ENCODE results near the gene NUBP1. TPM values are rescaled to one million over a fixed set of nuclear protein-coding genes. Genes with fewer than 3 reads are reported as not detected.
"Not testable (repeated sequence)": the region's sequence is repeated elsewhere in the genome, so short reads cannot be mapped to it uniquely, and the experiment has no call there.

NUBP1 gene
- 21.6 TPM for total RNA-seq

GRCh38 chr16:10743610-10744369, at the start of gene NUBP1:
NUBP1 (plus strand) TSS chr16:10743842; CDS start chr16:10743864, 22 bp downstream.
- ATAC-seq (peak; percentile 98), DNase-seq (ENCODE audit: low spot score) (peak; percentile 100)
- intact Hi-C loops (cut with DNase I): no loop called here

GRCh38 chr16:10693889-10694288, 49.8 kb upstream of the NUBP1 start:
- ATAC-seq: no peak
- no peak for DNase-seq (ENCODE audit: low spot score)
- intact Hi-C loops (cut with DNase I): no loop called here

DNA sequence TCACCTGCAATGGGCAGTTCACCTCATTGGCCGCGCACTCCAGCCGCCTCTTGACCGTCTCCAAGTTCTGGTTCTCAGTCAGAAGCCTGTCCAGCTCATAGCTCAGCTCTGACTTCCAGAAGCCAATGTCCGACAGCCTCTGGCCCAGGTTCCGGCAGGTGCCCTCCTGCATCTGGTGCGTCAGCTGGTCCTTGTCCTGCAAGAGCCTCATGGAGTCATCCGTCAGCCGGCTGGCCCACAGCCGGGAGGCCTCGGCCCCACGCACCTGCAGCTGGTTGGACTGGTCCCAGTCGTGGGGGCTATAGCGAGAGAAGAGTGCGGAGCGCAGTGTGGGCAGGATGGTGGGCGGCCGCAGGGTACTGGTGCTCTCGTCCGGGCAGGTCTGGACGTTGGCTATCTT, 49.3 kb upstream of the NUBP1 start:
- intact Hi-C loops (cut with DNase I): no loop called here
- no peak for ATAC-seq
- DNase-seq (ENCODE audit: low spot score): no peak

DNA sequence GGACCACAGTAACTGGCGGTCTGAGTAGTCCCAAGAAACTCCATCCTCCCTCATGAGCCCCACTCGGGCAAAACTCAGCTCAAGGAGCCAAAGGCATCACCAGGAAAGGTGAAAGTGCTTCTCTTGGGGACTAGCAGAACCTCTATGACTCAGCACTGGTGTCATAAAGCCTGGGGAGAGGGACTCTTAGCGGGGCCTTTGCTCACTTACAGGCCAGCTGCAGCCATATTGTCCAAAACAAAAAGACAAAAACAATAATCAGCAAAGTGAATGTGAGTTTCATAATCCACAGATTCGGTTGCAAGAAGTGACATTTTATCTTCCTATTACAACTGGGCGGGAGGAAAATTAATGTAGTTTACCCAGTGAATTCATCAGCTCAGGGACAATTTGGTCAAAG, 48.8 kb upstream of the NUBP1 start, which contains the start of gene TEKT5:
TSS of gene TEKT5 (minus strand) at position 101 of the 400 bp plus-strand sequence. CDS start at position 44, 57 bp downstream.
- intact Hi-C loops (cut with DNase I): no loop called here
- ATAC-seq: no peak
- no peak for DNase-seq (ENCODE audit: low spot score)

DNA sequence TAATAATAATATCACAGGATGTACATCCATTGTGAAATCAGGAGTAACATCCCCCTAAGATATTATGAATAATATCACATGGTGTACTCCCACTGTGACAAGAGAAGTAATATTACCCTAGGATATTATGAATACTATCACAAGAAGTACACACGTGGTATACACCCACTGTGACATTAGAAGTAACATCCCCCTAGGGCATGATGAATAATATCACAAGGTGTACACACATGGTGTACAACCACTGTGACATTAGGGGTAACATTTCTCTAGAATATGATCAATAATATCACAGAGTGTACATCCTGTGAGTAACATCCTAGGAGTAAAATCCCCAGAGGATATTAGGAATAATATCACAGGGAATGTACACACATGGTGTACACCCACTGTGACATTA, 43.9 kb upstream of the NUBP1 start:
- no peak for ATAC-seq
- no peak for DNase-seq (ENCODE audit: low spot score)
- intact Hi-C loops (cut with DNase I): no loop called here

DNA sequence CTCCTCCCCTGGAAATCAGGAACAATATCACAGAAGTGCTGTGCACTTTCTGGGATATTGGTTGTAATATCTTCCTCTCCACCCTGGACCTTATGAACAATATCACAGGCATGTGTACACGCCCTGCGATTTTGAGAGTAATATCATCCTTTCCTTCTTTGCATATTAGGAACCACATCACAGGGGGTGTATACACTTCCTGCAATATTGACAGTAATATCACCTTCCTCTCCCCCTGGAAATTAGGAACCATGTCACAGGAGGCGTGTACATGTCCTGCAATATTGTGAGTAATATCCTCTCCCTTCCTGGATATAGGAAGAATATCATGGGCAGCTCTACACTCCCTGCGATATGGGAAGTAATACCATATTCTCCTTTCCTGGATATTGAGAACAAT, 34.7 kb upstream of the NUBP1 start:
- no peak for ATAC-seq
- intact Hi-C loops (cut with DNase I): no loop called here
- DNase-seq (ENCODE audit: low spot score): no peak

DNA sequence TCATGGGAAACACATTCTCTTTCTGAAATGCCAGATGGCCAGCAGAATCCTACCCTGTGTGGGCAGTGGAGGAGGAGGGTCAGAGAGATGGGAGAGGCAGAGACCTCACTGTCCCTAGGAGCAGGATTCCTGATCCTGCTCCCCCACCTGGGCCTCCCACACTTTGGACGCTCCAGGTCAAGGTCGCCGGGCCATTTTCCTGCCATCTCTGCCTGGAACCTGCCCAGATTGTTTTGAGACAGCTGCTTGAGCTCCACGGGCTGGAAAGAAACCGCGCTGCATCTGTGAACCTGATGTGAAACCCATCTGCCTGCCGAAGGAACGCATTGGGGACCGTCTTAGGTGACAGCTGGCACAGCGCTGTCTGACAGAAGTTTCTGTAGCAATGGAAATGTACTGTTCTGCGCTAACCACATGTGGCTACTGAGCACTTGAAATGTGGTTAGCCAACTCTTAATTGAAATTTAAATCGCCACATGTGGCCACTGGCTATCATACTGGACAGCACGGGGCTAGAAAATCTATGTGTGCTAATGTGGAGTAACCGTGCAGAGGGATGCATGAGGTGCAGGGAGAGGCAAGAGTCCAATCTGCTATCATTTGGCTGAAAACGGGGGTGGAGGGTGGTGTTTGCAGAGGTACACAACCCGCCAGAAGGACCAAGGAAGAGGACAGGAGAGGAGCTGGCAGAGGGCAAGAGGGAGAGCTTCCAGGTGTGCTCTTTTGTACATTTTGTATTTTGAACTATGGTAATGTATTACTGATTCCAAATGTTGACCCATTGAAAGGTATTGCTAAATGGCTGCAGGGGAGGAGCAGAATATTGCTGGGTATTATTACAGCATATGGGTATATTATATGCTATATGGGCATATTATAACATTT, 15.4 kb upstream of the NUBP1 start:
- intact Hi-C loops (cut with DNase I): no loop called here
- ATAC-seq: no peak
- DNase-seq (ENCODE audit: low spot score): no peak

- no peak for ATAC-seq
- intact Hi-C loops (cut with DNase I): no loop called here
Observed at GRCh38 chr16:10729104-10730048, 14.3 kb upstream of the NUBP1 start.

DNA sequence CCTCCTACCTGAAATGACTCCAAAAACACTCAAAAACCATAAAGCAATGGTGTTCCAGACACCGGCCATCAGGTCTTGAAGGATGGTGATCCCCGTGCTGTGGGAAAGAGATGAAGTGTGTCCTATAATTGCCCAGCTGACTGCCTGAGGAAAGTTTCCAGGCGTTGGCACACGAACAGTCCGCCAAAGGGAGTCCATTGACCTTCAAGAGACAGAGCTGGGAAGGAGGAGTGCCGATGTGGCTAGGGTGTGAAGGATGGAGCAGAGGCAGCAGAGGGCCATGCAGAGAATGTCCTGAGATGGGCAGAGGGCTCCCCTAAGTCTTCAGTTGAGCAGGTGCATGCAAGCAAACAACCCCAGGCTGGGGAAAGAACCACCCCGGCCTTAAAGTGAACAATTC, 11.9 kb upstream of the NUBP1 start:
- ATAC-seq (no peak), DNase-seq (ENCODE audit: low spot score) (no peak)
- intact Hi-C loops (cut with DNase I): no loop called here

More at GRCh38 chr16:10729104-10730048, 14.3 kb upstream of the NUBP1 start:
- no peak for DNase-seq (ENCODE audit: low spot score)

- peak; percentile 75 for DNase-seq (ENCODE audit: low spot score)
- intact Hi-C loops (cut with DNase I): loop anchor here (5.0 kb wide), 1 partner anchor 220 kb away; no protein-coding TSS in a partner anchor
- ATAC-seq: peak; percentile 84
Observed at GRCh38 chr16:10737068-10737625, 6.5 kb upstream of the NUBP1 start.

DNA sequence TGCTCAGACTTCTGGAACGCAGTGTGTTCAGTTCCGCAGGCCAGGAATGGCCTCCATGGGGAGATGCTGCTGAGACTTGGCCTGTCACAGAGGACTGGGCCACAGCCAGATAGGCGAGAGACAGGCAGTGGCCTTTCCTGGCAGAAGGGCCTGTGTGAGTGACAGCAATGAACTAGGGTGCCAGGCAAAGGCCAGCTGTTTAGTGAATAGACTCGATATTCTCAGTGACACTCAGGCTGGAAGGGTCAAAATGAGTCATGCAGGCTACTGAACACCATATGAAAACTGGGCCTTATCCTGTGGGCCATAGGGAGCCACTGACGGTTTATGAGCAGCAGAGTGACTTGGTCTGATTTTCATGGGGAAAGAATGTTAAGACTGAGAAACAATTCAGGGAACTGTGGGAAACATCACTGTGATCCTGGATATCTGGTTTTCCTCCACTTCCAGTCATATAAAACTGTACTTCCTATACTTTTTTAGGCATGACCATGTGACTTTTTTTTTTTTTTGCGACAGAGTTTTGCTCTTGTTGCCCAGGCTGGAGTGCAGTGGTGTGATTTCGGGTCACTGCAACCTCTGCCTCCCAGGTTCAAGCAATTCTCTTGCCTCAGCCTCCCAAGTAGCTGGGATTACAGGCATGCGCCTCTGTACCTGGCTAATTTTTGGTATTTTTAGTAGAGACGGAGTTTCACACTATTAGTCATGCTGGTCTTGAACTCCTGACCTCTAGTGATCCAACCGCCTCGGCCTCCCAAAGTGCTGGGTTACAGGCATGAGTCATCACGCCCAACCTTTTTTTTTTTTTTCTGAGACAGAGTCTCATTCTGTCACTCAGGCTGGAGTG, 5.2 kb upstream of the NUBP1 start:
- intact Hi-C loops (cut with DNase I): loop anchor here (5.0 kb wide), 1 partner anchor 221 kb away; no protein-coding TSS in a partner anchor
- peak; percentile 69 for DNase-seq (ENCODE audit: low spot score)
- ATAC-seq: peak; percentile 66

DNA sequence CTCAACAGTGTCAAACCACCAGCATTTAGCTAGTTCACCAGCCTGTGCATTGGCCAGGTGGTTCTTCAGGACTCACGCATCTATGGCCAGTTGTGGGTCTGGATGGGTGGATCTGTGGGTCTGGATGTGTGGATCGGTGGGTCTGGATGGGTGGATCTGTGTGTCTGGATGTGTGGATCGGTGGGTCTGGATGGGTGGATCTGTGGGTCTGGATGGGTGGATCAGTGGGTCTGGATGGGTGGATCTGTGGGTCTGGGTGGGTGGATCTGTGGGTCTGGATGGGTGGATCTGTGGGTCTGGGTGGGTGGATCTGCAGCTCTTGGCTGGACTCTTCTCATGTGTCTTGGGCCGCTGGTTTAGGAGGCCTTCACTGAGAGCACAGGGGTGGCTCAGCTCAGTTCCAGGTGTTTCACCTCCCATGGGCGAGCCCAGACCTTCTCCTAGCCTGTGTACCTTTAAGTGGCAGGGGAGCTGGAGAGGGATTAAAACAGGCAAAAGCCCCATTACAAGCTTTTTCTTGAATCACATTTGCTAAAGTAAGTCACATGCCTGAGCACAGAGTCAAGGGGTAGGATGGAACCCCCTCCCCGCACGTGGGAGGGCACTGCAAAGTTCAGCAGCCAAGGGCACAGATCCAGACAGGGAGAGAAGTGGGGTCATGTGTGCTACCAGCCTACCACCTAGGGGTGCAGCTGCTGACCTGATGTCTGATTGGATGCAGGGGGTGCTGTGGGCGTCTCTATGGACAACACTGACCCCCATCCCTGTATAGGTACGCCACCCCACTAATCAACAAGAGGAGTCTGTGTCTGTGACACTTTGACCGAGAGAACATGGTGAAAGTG, 3.4 kb upstream of the NUBP1 start:
- DNase-seq (ENCODE audit: low spot score) (peak; percentile 38), ATAC-seq (no peak)
- intact Hi-C loops (cut with DNase I): loop anchor here (5.0 kb wide), 1 partner anchor 223 kb away; no protein-coding TSS in a partner anchor

DNA sequence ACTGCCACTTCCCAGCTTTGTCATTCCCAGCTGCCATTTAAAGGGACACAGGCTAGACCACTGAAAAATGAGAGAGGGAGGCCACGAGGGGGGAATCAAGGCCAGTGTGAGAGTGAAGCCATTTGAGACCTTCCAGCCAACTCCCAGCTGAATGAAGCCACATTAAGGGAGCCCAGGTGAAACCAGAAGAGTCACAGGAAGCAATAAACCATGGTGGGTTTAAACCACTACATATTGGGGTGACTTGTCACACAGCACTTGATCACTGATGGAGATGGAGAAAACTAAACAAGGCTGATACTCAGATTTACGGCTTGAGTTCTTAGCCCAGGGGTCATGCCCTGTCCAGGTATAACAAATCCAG, 2.8 kb upstream of the NUBP1 start:
- intact Hi-C loops (cut with DNase I): no loop called here
- DNase-seq (ENCODE audit: low spot score): no peak
- ATAC-seq: no peak

- ATAC-seq; intact Hi-C loops (cut with DNase I): not testable (repeated sequence)
- peak; percentile 45 for DNase-seq (ENCODE audit: low spot score)
Observed at GRCh38 chr16:10741249-10741648, 2.4 kb upstream of the NUBP1 start.

- no peak for ATAC-seq
- DNase-seq (ENCODE audit: low spot score): peak; percentile 50
- intact Hi-C loops (cut with DNase I): no loop called here
Observed at GRCh38 chr16:10741844-10742243, 1.8 kb upstream of the NUBP1 start.

GRCh38 chr16:10743227-10743609, 424 bp upstream of the NUBP1 start:
- no peak for ATAC-seq
- intact Hi-C loops (cut with DNase I): no loop called here
- DNase-seq (ENCODE audit: low spot score): no peak
